WTC11 (cell line): ENCODE data around the gene SCAF11. TPM values are rescaled to one million over a fixed set of nuclear protein-coding genes. Genes with fewer than 3 reads are reported as not detected.

Experiments used
- ATAC-seq: fragments of 200-7000 bp; cut with Tn5 transposase; 2 replicates; pipeline ENCODE4 v1.10.0; 2021; ENCODE audit warnings: mild to moderate bottlenecking, moderate library complexity
- CTCF ChIA-PET: fragments of 300-600 bp; sonication (Branson Sonifier 250); formaldehyde crosslinking; loops from one replicate; lab custom pipeline; 2021; ENCODE audit warnings: antibody characterized with exemption; lab: Charles Lee
- POLR2A ChIA-PET: fragments of 350-600 bp; sonication (Branson Sonifier 250); formaldehyde crosslinking; loops from one replicate; lab custom pipeline; 2021; ENCODE audit warnings: antibody characterized with exemption; lab: Charles Lee
- DNase-seq: peaks from one replicate; pipeline ENCODE4 v3.0.0; 2021; ENCODE audit warnings: low spot score
- H3K27ac Mint-ChIP-seq: 2 replicates; pipeline ENCODE4 v1.8.0; 2021; ENCODE audit warnings: mixed read lengths
- H3K27me3 Mint-ChIP-seq: 2 replicates; pipeline ENCODE4 v1.8.0; 2021; ENCODE audit warnings: low read depth, mild to moderate bottlenecking, moderate library complexity, mixed read lengths
- H3K36me3 Mint-ChIP-seq: 2 replicates; pipeline ENCODE4 v1.8.0; 2021; ENCODE audit warnings: mixed read lengths
- H3K4me1 Mint-ChIP-seq: 2 replicates; pipeline ENCODE4 v1.8.0; 2022; ENCODE audit warnings: mixed read lengths
- H3K4me3 Mint-ChIP-seq: 2 replicates; pipeline ENCODE4 v1.8.0; 2021; ENCODE audit warnings: mild to moderate bottlenecking, moderate library complexity, mixed read lengths
- H3K9me3 Mint-ChIP-seq: 2 replicates; pipeline ENCODE4 v1.8.0; 2021; ENCODE audit warnings: mixed read lengths
- FOXJ3 ChIP-seq: sonication (generic); formaldehyde crosslinking; IDR thresholded peaks from 2 replicates; pipeline ENCODE4 v1.9.0; 2021; ENCODE audit warnings: missing genetic modification reagents, mild to moderate bottlenecking, borderline replicate concordance
- GABPB1 ChIP-seq: sonication (generic); formaldehyde crosslinking; IDR thresholded peaks from 2 replicates; pipeline ENCODE4 v1.8.1; 2023; ENCODE audit warnings: mild to moderate bottlenecking, missing genetic modification reagents
- JAZF1 ChIP-seq: fragments of 250-450 bp; sonication (Bioruptor Pico); IDR thresholded peaks from 2 replicates; pipeline ENCODE4 v1.9.0; 2021; ENCODE audit warnings: moderate library complexity, mild to moderate bottlenecking, inconsistent platforms
- JUN ChIP-seq: sonication (generic); formaldehyde crosslinking; IDR thresholded peaks from 2 replicates; pipeline ENCODE4 v1.8.0; 2023; ENCODE audit warnings: mild to moderate bottlenecking, missing genetic modification reagents
- KAT7 ChIP-seq: sonication (generic); formaldehyde crosslinking; IDR thresholded peaks from 2 replicates; pipeline ENCODE4 v1.8.1; 2023; ENCODE audit warnings: missing genetic modification reagents, mild to moderate bottlenecking, borderline replicate concordance
- MXD4 ChIP-seq: fragments of 250-450 bp; sonication (Bioruptor Pico); IDR thresholded peaks from 2 replicates; pipeline ENCODE4 v1.8.0; 2021; ENCODE audit warnings: mild to moderate bottlenecking, moderate library complexity, borderline replicate concordance
- RELA ChIP-seq: sonication (generic); formaldehyde crosslinking; IDR thresholded peaks from 2 replicates; pipeline ENCODE4 v1.8.1; 2022; ENCODE audit warnings: missing genetic modification reagents, mild to moderate bottlenecking, borderline replicate concordance
- SMAD3 ChIP-seq: sonication (generic); formaldehyde crosslinking; IDR thresholded peaks from 2 replicates; pipeline ENCODE4 v1.8.0; 2022; ENCODE audit warnings: missing genetic modification reagents, mild to moderate bottlenecking, borderline replicate concordance
- SMAD4 ChIP-seq: sonication (generic); formaldehyde crosslinking; IDR thresholded peaks from 2 replicates; pipeline ENCODE4 v1.8.0; 2022; ENCODE audit warnings: mild to moderate bottlenecking, missing genetic modification reagents
- ZNF138 ChIP-seq: sonication (generic); formaldehyde crosslinking; conservative IDR thresholded peaks from 2 replicates; pipeline ENCODE4 v1.8.1; 2022; ENCODE audit warnings: mild to moderate bottlenecking, moderate library complexity, missing genetic modification reagents
- total RNA-seq: library from RNA; stranded (reverse); gene quantifications from 3 replicates; pipeline ENCODE4 v1.2.3, GENCODE V29; 2021
- TF ChIP-seq, protein P1 (sequence below): fragments of 250-450 bp; sonication (Bioruptor Pico); IDR thresholded peaks from 2 replicates; pipeline ENCODE4 v2.1.2; 2022; ENCODE audit warnings: mild to moderate bottlenecking, moderate library complexity
- TF ChIP-seq, protein P2 (sequence below): sonication (generic); formaldehyde crosslinking; IDR thresholded peaks from 2 replicates; pipeline ENCODE4 v1.8.1; 2023; ENCODE audit warnings: mild to moderate bottlenecking, moderate library complexity, missing genetic modification reagents
- TF ChIP-seq, protein P3 (sequence below): sonication (generic); formaldehyde crosslinking; conservative IDR thresholded peaks from 2 replicates; pipeline ENCODE4 v1.8.1; 2022; ENCODE audit warnings: mild to moderate bottlenecking, missing genetic modification reagents
- TF ChIP-seq, protein P4 (sequence below): fragments of 250-450 bp; sonication (Bioruptor Pico); IDR thresholded peaks from 2 replicates; pipeline ENCODE4 v1.9.0; 2021; ENCODE audit warnings: mild to moderate bottlenecking, borderline replicate concordance
- TF ChIP-seq, protein P5 (sequence below): sonication (generic); formaldehyde crosslinking; IDR thresholded peaks from 2 replicates; pipeline ENCODE4 v1.8.0; 2022; ENCODE audit warnings: mild to moderate bottlenecking, missing genetic modification reagents
- TF ChIP-seq, protein P6 (sequence below): sonication (generic); formaldehyde crosslinking; IDR thresholded peaks from 2 replicates; pipeline ENCODE4 v1.8.1; 2023; ENCODE audit warnings: mild to moderate bottlenecking, missing genetic modification reagents, moderate library complexity
- TF ChIP-seq, protein P7 (sequence below): sonication (generic); formaldehyde crosslinking; conservative IDR thresholded peaks from 2 replicates; pipeline ENCODE4 v1.8.1; 2023; ENCODE audit warnings: mild to moderate bottlenecking, low read depth, missing genetic modification reagents, moderate library complexity
- TF ChIP-seq, protein P8 (sequence below): sonication (generic); formaldehyde crosslinking; IDR thresholded peaks from 2 replicates; pipeline ENCODE4 v1.8.1; 2022; ENCODE audit warnings: mild to moderate bottlenecking, moderate library complexity, missing genetic modification reagents

The SCAF11 gene
- total RNA-seq, 1 experiment from 2014 or later, result 72.6 TPM

DNA sequence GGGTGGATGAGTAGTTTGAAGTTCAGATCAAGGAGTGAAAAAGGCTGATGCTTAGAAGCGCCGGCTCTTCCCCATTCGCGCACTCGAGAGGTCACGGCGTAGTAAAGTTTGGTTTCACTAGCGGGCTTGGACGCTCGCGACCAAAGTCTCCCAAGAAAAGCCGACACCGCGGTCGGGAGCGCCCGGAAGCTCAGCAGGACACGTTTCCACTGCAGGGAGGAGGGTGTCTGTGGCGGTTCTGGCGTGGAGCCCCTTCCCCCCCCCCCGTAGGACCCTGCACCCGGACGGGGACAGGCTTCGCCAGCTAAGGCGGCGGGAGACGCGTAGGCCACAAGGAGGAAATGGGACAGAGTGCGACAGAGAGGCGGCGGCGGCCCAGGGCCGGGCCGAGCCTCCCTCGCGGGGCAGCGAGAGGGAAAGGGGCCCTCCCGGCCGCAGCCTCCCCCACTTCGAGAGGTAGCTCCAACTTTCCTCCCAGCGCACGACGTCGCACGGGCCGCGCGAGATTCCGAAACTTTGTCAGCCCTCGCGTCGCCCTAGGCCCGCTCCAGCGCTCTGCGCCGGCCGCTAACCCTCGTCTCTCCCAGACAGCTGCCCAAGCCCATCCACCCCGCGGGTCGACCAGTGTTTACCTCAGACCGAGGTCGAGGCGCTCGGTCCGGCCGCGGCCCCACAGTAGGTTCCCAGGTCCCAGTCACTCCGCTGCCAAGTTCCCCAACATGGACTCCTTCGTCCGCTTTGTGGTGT lies 480 bp downstream of the SCAF11 start (continued):
- TF ChIP-seq, protein P1, sequence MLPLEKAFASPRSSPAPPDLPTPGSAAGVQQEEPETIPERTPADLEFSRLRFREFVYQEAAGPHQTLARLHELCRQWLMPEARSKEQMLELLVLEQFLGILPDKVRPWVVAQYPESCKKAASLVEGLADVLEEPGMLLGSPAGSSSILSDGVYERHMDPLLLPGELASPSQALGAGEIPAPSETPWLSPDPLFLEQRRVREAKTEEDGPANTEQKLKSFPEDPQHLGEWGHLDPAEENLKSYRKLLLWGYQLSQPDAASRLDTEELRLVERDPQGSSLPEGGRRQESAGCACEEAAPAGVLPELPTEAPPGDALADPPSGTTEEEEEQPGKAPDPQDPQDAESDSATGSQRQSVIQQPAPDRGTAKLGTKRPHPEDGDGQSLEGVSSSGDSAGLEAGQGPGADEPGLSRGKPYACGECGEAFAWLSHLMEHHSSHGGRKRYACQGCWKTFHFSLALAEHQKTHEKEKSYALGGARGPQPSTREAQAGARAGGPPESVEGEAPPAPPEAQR, result no peak
- TF ChIP-seq KAT7 (CRISPR knock-in tag) (no peak), GABPB1 (CRISPR knock-in tag) (no peak), FOXJ3 (CRISPR knock-in tag) (no peak), SMAD4 (CRISPR knock-in tag) (no peak), MXD4 (no peak), JAZF1 (CRISPR knock-in tag) (no peak), RELA (no peak; the same call in 1 of the 2 replicates), JUN (CRISPR knock-in tag) (peak; percentile 56; the same call in 1 of the 2 replicates)
- TF ChIP-seq, protein P2, sequence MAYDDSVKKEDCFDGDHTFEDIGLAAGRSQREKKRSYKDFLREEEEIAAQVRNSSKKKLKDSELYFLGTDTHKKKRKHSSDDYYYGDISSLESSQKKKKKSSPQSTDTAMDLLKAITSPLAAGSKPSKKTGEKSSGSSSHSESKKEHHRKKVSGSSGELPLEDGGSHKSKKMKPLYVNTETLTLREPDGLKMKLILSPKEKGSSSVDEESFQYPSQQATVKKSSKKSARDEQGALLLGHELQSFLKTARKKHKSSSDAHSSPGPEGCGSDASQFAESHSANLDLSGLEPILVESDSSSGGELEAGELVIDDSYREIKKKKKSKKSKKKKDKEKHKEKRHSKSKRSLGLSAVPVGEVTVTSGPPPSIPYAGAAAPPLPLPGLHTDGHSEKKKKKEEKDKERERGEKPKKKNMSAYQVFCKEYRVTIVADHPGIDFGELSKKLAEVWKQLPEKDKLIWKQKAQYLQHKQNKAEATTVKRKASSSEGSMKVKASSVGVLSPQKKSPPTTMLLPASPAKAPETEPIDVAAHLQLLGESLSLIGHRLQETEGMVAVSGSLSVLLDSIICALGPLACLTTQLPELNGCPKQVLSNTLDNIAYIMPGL (CRISPR knock-in tag), result peak; percentile 88; the same call in 1 of the 2 replicates
- TF ChIP-seq, protein P3, sequence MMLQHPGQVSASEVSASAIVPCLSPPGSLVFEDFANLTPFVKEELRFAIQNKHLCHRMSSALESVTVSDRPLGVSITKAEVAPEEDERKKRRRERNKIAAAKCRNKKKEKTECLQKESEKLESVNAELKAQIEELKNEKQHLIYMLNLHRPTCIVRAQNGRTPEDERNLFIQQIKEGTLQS, result no peak
- TF ChIP-seq, protein P4, sequence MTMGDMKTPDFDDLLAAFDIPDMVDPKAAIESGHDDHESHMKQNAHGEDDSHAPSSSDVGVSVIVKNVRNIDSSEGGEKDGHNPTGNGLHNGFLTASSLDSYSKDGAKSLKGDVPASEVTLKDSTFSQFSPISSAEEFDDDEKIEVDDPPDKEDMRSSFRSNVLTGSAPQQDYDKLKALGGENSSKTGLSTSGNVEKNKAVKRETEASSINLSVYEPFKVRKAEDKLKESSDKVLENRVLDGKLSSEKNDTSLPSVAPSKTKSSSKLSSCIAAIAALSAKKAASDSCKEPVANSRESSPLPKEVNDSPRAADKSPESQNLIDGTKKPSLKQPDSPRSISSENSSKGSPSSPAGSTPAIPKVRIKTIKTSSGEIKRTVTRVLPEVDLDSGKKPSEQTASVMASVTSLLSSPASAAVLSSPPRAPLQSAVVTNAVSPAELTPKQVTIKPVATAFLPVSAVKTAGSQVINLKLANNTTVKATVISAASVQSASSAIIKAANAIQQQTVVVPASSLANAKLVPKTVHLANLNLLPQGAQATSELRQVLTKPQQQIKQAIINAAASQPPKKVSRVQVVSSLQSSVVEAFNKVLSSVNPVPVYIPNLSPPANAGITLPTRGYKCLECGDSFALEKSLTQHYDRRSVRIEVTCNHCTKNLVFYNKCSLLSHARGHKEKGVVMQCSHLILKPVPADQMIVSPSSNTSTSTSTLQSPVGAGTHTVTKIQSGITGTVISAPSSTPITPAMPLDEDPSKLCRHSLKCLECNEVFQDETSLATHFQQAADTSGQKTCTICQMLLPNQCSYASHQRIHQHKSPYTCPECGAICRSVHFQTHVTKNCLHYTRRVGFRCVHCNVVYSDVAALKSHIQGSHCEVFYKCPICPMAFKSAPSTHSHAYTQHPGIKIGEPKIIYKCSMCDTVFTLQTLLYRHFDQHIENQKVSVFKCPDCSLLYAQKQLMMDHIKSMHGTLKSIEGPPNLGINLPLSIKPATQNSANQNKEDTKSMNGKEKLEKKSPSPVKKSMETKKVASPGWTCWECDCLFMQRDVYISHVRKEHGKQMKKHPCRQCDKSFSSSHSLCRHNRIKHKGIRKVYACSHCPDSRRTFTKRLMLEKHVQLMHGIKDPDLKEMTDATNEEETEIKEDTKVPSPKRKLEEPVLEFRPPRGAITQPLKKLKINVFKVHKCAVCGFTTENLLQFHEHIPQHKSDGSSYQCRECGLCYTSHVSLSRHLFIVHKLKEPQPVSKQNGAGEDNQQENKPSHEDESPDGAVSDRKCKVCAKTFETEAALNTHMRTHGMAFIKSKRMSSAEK (CRISPR knock-in tag), result no peak
- TF ChIP-seq, protein P5, sequence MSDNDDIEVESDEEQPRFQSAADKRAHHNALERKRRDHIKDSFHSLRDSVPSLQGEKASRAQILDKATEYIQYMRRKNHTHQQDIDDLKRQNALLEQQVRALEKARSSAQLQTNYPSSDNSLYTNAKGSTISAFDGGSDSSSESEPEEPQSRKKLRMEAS (CRISPR knock-in tag), result peak; percentile 46; the same call in 1 of the 2 replicates
- TF ChIP-seq, protein P6, sequence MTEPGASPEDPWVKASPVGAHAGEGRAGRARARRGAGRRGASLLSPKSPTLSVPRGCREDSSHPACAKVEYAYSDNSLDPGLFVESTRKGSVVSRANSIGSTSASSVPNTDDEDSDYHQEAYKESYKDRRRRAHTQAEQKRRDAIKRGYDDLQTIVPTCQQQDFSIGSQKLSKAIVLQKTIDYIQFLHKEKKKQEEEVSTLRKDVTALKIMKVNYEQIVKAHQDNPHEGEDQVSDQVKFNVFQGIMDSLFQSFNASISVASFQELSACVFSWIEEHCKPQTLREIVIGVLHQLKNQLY (CRISPR knock-in tag), result no peak; the same call in 1 of the 2 replicates

DNA sequence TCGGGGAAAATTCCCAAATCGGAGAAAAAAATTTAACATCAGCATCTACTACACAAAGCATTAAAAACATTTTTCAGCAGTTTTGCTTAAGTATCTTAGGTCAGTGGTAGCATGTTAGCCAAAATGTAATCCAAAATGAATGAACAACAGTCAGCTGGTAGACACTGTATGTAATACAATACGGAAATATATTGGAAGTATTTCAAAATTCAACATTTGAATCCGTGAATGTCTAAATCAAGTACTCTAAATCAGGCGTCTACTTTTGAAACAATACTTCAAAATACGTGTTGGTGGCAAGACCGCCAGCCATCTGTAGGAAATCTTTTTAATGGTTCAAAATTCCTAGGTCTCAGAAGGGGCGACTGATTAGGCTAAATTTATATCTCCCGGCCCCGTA lies 1.1 kb downstream of the SCAF11 start:
- Mint-ChIP-seq H3K4me3 (peak overlapping the region; percentile 89), H3K36me3 (peaks cover 21% of the 10 kb centered on the region), H3K27ac (peak overlapping the region; percentile 71; the same call in 1 of the 2 replicates), H3K4me1 (peaks cover 36% of the 10 kb centered on the region), H3K9me3 (peaks cover 6% of the 10 kb centered on the region; the same call in 1 of the 2 replicates), H3K27me3 (peaks cover 7% of the 10 kb centered on the region)
- CTCF ChIA-PET, result interaction anchor here (0.6 to 3.4 kb wide), 3 partner anchors 136 to 1131 kb away, joined by 3 to 17 read pairs (median 3); no protein-coding TSS in a partner anchor
- TF ChIP-seq, protein P6 (CRISPR knock-in tag), result no peak
- TF ChIP-seq, protein P7, sequence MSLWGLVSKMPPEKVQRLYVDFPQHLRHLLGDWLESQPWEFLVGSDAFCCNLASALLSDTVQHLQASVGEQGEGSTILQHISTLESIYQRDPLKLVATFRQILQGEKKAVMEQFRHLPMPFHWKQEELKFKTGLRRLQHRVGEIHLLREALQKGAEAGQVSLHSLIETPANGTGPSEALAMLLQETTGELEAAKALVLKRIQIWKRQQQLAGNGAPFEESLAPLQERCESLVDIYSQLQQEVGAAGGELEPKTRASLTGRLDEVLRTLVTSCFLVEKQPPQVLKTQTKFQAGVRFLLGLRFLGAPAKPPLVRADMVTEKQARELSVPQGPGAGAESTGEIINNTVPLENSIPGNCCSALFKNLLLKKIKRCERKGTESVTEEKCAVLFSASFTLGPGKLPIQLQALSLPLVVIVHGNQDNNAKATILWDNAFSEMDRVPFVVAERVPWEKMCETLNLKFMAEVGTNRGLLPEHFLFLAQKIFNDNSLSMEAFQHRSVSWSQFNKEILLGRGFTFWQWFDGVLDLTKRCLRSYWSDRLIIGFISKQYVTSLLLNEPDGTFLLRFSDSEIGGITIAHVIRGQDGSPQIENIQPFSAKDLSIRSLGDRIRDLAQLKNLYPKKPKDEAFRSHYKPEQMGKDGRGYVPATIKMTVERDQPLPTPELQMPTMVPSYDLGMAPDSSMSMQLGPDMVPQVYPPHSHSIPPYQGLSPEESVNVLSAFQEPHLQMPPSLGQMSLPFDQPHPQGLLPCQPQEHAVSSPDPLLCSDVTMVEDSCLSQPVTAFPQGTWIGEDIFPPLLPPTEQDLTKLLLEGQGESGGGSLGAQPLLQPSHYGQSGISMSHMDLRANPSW, result no peak
- TF ChIP-seq, protein P8, sequence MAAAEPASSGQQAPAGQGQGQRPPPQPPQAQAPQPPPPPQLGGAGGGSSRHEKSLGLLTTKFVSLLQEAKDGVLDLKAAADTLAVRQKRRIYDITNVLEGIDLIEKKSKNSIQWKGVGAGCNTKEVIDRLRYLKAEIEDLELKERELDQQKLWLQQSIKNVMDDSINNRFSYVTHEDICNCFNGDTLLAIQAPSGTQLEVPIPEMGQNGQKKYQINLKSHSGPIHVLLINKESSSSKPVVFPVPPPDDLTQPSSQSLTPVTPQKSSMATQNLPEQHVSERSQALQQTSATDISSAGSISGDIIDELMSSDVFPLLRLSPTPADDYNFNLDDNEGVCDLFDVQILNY, result no peak
- TF ChIP-seq SMAD3 (no peak), ZNF138 (CRISPR knock-in tag) (no peak)
- ATAC-seq (no peak), DNase-seq (no peak)
- POLR2A ChIA-PET, result interaction anchor here (0.6 to 0.9 kb wide), 4 partner anchors 9 to 774 kb away, joined by 3 to 5 read pairs (median 4); partner anchors contain the start of gene ANO6
